GM18858 (cell line): ENCODE measurements around the gene SDS.
"Not testable (repeated sequence)": the region's sequence is repeated elsewhere in the genome, so short reads cannot be mapped to it uniquely, and the experiment has no call there.

Experiments
- ATAC-seq: cut with Tn5 transposase; IDR thresholded peaks from one replicate; pipeline ENCODE4 v1.9.1; 2021; ENCODE audit not compliant: unreplicated experiment

Gene SDS

DNA sequence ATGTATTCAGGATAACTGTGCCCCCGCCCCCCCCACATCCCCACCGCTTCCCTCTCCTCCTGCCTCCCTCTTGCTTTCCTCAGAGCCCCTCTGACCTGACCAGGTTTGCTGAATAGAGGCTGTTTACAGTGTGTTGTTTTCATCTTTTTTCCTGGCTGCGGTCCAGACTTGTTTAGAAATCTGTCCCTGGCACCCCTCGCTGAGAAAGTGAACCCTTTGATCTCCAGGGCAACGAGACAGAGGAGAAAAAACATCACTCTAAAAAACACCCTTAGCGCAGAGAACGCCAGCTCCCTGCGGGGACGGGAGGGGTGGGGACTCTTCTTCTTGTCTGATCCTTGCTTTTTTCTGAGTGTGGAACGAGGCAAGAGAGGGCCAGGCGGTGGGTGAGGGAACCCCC lies 22.5 kb downstream of the SDS start:
- ATAC-seq: no peak

DNA sequence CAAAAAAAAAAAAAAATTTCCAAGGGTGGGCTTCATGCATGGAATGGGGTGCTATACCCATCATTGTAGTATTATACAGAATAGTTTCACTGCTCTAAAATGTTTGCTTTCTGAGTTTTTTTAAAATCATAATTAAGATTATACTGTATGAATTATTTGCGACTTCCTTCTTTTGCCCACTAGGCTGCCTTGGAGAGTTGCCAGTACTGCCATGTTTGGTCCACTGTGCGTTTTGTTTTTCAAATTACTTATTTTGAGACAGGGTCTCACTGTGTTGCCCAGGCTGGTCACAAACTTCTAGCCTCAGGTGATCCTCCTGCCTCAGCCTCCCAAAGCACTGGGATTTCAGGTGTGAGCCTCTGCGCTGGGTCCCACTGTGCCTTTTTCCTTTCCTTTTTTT lies 25.4 kb downstream of the SDS start:
- no peak for ATAC-seq

GRCh38 chr12:113374823-113375428 lies 28.8 kb downstream of the SDS start:
- ATAC-seq: no peak

DNA sequence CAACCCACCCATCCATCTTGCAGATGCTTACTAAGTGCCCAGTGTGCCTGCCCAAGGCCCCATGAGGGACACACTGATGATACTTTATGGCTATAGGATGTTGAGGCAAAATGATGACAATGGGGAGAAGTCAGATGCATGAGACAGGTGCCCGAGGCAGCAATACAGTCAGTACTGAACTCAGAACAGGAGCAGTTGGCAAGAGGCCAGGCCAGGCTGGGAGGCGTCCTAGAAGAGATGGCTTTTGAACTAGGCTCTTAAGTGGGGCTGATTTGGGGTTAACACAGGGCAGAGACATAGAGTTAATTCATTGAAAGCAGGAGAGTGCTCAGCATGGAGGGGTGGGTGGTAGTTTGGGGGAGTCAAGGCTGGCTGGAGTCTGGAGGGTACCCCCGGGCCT lies 29.7 kb downstream of the SDS start:
- ATAC-seq: no peak

GRCh38 chr12:113373440-113373839 lies 30.2 kb downstream of the SDS start:
- ATAC-seq: no peak

DNA sequence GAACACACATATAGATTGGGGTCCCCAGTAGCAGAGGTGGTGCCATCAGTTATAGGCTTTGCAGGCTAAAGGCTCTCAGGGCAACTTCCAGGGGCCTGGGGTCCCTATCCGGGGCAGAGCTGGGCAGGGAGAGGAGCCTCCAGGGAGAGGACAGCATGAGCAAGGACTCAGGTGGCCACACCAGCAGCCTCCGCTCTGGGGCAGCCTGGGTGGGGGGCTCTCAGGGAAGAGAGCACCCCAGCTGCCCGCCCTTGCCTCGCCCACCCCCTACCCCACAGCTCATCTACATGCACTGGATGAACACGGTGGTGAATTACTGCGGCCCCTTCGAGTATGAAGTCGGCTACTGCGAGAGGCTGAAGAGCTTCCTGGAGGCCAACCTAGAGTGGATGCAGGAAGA lies 31.3 kb downstream of the SDS start:
- ATAC-seq: no peak

DNA sequence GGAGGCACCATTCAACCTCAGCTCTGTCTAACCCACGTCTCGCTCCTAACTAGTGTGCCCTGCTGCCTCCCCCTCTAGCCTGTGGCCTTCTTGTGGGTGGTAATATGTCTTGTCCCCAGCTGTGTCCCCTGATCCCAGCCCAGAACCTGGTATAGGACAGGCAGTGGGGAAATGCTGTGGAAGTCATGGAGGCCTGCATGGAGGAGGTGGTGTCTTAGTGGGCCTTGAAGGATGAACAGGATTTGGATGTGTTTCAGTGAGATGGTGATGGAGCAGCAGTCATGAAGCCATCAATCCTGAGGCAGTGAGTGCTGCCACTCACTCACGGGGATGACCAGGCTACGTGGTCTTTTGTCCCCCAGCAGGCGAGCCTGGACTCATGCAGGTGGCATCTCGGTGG lies 31.9 kb downstream of the SDS start:
- ATAC-seq: no peak

DNA sequence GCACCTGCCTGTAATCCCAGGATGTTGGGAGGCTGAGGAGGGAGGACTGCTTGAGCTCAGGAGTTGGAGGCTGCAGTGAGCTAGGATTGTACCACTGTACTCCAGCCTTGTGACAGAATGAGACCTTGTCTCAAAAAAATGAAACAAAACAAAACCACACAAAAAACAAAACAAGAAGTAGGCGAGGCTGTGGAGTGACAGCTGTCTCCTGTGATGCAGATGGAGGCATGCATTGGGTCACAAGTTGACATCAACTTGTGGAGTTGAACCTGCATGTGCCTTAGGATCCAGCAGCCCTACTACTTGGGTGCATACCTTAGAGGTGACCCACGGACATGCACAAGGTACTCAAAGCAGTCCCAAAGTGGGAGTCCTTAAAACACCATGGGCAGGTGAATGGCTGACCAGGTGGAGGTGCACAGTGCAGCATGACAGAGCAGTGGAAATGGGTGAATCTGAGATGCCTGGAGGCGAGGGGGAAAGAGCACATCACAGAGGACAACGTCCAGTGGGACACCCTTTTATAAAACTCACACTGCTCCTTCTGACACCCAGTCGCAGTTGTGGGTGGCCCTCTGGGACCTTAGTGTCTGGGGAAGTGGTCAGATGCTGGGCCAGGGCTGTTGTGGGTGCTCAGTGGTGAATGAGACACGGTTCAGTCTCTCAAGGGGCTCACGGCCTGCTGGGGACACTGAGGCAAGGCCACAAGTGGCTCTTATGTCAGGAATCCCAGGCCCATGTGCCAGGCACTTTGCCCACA lies 32.6 kb downstream of the SDS start:
- no peak for ATAC-seq

- no peak for ATAC-seq
Measured at GRCh38 chr12:113369391-113369985, 34.2 kb downstream of the SDS start.

DNA sequence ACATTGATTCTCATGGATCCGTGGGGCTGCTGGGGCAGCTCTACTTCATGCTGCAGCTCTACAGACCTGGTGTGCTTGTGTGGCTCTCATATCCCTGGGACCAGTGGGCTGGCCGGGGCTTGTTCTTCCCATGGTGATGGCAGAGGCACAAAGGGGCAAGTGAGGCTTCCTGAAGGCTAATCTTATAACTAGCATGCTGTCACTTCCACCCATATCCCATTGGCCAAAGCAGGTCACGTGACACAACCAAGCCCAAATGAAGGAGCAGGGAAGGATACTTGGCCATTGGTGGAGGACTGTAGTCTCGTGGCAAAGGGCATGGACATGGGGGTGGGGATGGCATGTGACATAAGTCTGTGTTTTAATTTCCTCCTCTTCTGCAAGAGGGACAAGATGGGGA lies 35.4 kb downstream of the SDS start:
- ATAC-seq: no peak

GRCh38 chr12:113366827-113367226 lies 36.9 kb downstream of the SDS start:
- no peak for ATAC-seq

GRCh38 chr12:113365639-113366395 lies 37.9 kb downstream of the SDS start:
- ATAC-seq: no peak

GRCh38 chr12:113364698-113365097 lies 39.0 kb downstream of the SDS start:
- no peak for ATAC-seq

DNA sequence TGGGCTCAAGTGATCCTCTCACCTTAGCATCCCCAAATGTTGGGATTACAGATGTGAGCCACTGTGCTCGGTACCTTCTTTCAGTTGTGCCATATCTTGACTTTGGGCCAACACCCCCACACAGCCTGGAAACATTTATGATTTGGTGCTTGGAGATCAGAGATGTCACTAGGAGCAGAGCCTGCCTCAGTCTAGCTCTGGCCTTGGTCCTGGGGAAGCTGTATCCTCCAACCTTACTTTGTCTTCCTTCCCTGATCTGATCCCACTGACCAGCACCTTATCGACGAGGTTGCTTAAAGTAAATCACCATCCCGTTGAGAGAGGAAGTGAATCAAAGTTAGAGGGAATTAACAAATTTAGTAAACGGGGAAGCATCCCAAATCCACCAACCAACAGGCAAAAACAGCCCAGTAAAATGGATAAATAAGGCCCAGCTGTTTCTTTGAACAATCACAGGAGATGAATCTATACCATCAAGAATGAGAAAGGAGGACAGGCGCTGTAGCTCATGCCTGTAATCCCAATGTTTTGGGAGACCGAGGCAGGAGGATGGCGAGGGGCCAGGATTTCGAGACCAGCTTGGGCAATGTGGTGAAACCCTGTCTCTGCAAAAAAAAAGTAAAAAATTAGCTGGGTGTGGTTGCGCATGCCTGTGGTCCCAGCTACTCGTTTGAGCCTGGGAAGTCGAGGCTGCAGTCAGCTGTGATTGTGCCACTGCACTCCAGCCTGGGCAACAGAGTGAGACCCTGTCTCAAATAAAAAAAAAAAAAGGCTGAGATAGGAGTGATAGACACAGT lies 41.9 kb downstream of the SDS start:
- ATAC-seq: no peak

- no peak for ATAC-seq
Measured at GRCh38 chr12:113359939-113360748, 43.5 kb downstream of the SDS start.

GRCh38 chr12:113359133-113359938 lies 44.4 kb downstream of the SDS start:
- no peak for ATAC-seq

- peak; percentile 64 for ATAC-seq
Measured at GRCh38 chr12:113358381-113359132, 45.1 kb downstream of the SDS start, which contains the start of gene PLBD2. Gene PLBD2, plus strand, starts transcription at chr12:113358587. Its CDS starts 14 bp downstream, at chr12:113358601.

GRCh38 chr12:113354192-113354591 lies 49.5 kb downstream of the SDS start:
- not testable (repeated sequence) for ATAC-seq
